Mesodermal cell (in vitro differentiated cells): Measurements from ENCODE around the gene IGSF21.

Experiments used
- H3K27ac ChIP-seq: 2 replicates; pipeline ENCODE4 v1.7.0; 2013; ENCODE audit warnings: mild to moderate bottlenecking, low read depth, low read length, moderate library complexity; ENCODE audit not compliant: severe bottlenecking
- H3K36me3 ChIP-seq: 2 replicates; pipeline ENCODE4 v1.7.1; 2013; ENCODE audit warnings: mild to moderate bottlenecking, low read length, moderate library complexity; ENCODE audit not compliant: control insufficient read depth, insufficient read depth
- H3K4me1 ChIP-seq: one replicate; pipeline ENCODE4 v1.7.1; 2013; ENCODE audit warnings: mild to moderate bottlenecking, low read length; ENCODE audit not compliant: insufficient read depth, control insufficient read depth, poor library complexity, severe bottlenecking
- H3K4me3 ChIP-seq: 2 replicates; pipeline ENCODE4 v1.7.0; 2013; ENCODE audit warnings: low read length, control low read depth, mild to moderate bottlenecking; ENCODE audit not compliant: insufficient read depth, poor library complexity, severe bottlenecking; ENCODE audit errors: extremely low read depth
- H3K9me3 ChIP-seq: 2 replicates; pipeline ENCODE4 v1.7.1; 2013; ENCODE audit warnings: mild to moderate bottlenecking, low read length, moderate library complexity; ENCODE audit not compliant: control insufficient read depth
- WGBS, 2 experiments: methylation state at CpG; one replicate each; pipeline ENCODE4 v1.1.5; 2013; ENCODE audit warnings: missing lambda C conversion rate in 2 of 2; ENCODE audit not compliant: insufficient coverage in 2 of 2; 5-methylcytosine and 5-hydroxymethylcytosine counted together

Gene IGSF21

GRCh38 chr1:18299441-18300338, 192.1 kb downstream of the IGSF21 start:
- Histone ChIP-seq H3K4me3 (no peak overlapping the region), H3K4me1 (peaks cover 4% of the 10 kb centered on the region), H3K9me3 (no peaks in the 10 kb centered on the region), H3K36me3 (no peaks in the 10 kb centered on the region), H3K27ac (no peak overlapping the region)
- WGBS, 2 experiments = 64 to 66% methylated on average over 4 to 5 of the region's 7 CpGs

DNA sequence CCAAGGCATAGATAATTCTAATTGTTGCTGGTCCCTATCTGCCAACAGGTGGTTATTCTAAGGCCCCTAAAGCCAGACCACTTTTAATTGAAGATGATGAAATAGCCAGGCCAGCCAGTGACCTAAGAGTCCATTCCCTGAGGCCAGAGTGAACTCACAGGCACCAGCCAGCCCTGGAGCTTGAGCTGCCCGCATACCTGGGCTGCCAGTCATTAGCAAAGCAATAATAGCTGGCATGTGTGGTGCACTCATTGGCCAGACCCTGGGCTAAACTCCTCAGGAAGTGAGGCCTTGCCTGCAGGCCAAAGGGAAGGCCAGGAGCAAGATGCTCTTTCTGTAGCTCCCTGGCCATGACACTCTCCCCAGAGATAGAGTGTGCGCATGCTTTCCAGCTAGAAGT, 192.8 kb downstream of the IGSF21 start:
- 76 to 88% methylated on average over 2 of the region's 2 CpGs for WGBS, 2 experiments
- Histone ChIP-seq H3K9me3 (no peaks in the 10 kb centered on the region), H3K36me3 (no peaks in the 10 kb centered on the region), H3K4me1 (peaks cover 4% of the 10 kb centered on the region), H3K27ac (no peak overlapping the region), H3K4me3 (no peak overlapping the region)

DNA sequence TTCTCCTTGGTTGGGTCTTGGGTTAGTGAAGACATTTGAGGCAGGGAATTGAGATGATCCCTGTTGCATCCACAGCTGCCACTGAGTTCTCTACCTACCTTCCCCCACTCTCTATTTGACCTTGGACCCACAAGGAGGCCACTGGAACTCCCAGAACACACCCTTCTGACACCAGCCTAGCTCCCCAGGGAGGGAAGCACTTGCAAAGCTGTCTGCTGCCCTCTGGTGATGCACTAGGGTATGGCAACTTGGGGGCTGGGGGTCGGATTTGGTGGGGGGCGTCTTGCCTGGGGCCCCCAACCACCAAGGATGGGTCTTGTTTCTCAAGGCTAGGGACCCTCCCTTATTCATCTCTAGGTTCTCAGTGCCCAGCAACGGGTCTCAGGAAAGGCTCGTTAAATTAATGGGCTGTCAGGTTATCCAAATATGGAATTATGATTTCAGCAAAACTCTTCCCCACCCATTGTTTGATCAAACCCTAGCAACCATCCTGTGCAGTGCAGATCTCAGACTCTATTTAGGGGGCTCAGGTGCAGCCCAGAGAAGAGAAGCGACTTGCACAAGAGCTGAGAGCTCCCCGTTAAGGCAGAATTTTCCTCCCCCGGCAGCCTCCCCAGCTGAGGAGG, 195.3 kb downstream of the IGSF21 start:
- no peak overlapping the region for H3K4me3 ChIP-seq
- WGBS, 2 experiments = 62 to 83% methylated on average over 5 to 7 of the region's 7 CpGs
- H3K36me3 ChIP-seq = no peaks in the 10 kb centered on the region
- peaks cover 4% of the 10 kb centered on the region for H3K4me1 ChIP-seq
- no peak overlapping the region for H3K27ac ChIP-seq
- no peaks in the 10 kb centered on the region for H3K9me3 ChIP-seq

DNA sequence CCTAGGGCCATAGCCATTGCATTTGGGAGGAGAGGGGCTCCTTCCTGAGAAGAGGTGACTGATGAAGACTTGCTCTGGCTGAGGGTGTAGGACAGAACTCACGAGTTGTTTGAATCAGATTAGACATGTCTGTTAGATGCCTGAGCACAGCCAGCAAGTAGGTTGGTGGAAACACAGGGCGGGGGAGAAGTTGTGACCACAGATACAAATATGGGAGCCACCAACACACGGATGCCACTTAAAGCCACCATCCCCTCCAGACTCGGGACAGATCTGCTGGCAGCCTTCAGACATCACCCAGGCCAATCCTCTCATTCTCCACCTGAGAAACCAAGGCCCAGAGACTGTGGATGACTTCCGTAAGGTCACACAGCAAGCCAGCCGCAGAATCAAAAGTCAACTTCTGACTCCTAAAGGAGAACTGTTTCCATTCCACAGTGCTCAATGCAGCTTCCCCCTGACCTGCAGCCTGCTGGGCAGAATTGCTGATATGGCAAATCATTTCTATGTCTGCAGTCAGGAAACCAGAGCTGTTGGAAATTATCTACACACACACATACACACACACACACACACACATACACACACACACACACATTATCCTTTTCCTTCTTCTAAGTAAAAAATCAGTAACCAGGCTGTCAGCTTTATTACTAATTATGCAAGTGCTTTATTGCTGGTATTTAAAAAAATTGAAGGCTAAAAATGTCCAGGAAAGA, 196.7 kb downstream of the IGSF21 start:
- Histone ChIP-seq H3K27ac (no peak overlapping the region), H3K4me1 (no peaks in the 10 kb centered on the region), H3K4me3 (no peak overlapping the region), H3K36me3 (no peaks in the 10 kb centered on the region), H3K9me3 (no peaks in the 10 kb centered on the region)
- 82 to 86% methylated on average over 4 to 5 of the region's 6 CpGs for WGBS, 2 experiments

DNA sequence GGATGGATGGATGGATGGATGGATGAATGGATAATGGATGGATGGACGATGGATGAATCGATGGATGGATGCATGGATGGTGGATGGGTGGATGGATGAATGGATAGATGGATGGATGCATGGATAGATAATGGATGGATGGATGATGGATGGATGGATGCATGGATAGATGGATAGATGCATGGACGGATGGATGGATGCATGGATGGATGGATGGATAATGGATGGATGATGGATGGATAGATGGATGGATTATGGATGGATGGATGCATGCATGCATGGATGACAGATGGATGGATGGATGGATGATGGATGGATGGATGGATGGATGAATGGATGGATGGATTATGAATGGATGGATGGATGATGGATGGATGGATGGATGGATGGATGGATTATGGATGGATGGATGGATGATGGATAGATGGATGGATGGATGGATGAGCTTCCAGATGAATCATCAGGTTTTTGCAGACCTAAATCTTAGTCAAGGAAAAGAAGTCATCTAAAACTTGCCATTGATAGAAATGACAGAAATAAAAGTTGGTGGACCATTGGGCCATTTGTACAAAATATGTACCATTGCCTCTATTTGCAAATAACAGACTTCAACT, 197.7 kb downstream of the IGSF21 start:
- H3K27ac ChIP-seq = no peak overlapping the region
- WGBS, 2 experiments = 81 to 91% methylated on average over 3 of the region's 3 CpGs
- no peak overlapping the region for H3K4me3 ChIP-seq

DNA sequence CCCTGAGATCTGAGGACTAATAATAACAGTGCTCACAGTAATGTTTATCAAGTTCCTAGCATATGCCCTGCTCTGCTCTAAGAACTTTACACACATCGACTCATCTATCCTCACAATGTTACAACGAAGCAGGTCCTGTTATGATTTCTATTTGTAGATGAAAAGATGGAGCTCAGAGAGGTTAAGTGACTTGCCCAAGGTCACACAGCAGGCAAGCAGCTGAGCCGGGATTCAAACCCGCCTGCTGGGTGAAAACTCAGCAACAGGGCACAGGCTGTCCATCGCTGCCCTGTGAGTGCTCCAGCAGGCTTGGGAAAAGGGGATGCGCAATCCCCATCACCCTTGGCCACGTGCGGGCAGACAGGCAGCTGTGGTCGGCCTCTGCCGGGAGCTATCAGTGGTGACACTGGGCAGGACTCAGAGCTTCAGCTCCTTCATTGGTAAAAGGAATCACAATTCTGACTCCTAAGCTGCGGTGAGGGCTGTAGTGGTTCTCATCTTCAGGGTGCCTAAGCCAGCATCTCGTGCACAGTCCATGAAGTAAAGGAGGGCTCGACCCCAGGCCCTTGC, 199.8 kb downstream of the IGSF21 start:
- no peaks in the 10 kb centered on the region for H3K9me3 ChIP-seq
- 92 to 95% methylated on average over 11 of the region's 13 CpGs for WGBS, 2 experiments
- H3K36me3 ChIP-seq = no peaks in the 10 kb centered on the region
- no peaks in the 10 kb centered on the region for H3K4me1 ChIP-seq
- no peak overlapping the region for H3K27ac ChIP-seq
- H3K4me3 ChIP-seq = no peak overlapping the region

More for the DNA sequence above, 197.7 kb downstream of the IGSF21 start:
- Histone ChIP-seq H3K4me1 (no peaks in the 10 kb centered on the region), H3K9me3 (no peaks in the 10 kb centered on the region), H3K36me3 (no peaks in the 10 kb centered on the region)

- WGBS, 2 experiments = 75 to 81% methylated on average over 3 to 10 of the region's 10 CpGs
- H3K27ac ChIP-seq = no peak overlapping the region
- H3K4me1 ChIP-seq = no peaks in the 10 kb centered on the region
- no peaks in the 10 kb centered on the region for H3K36me3 ChIP-seq
- no peaks in the 10 kb centered on the region for H3K9me3 ChIP-seq
- H3K4me3 ChIP-seq = no peak overlapping the region
Observed at GRCh38 chr1:18309552-18310155, 202.1 kb downstream of the IGSF21 start.

DNA sequence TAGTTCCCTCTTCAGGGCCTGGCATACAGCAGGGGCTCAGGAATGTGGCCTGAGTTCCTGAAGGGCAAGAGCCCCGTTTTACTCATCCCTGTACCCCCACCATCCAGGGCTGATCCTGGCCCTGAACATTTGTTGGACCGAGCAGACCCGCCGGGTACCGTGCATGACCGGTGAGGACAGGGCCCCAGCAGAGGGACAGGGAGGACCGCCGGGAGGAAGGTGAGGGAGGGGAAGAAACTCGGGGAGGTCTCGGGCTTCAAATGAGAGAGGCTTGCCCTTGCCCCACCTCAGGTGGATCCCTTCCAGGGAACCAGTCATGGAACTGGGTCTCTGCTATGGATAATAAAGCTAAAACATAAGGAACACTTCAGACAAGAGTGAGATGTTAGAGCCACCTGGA, 205.4 kb downstream of the IGSF21 start:
- Histone ChIP-seq H3K9me3 (no peaks in the 10 kb centered on the region), H3K36me3 (no peaks in the 10 kb centered on the region), H3K4me1 (no peaks in the 10 kb centered on the region), H3K27ac (no peak overlapping the region), H3K4me3 (no peak overlapping the region)
- 67% methylated on average over 2 of the region's 10 CpGs; no CpG with 5 or more reads in 1 of the 2 experiments for WGBS, 2 experiments

DNA sequence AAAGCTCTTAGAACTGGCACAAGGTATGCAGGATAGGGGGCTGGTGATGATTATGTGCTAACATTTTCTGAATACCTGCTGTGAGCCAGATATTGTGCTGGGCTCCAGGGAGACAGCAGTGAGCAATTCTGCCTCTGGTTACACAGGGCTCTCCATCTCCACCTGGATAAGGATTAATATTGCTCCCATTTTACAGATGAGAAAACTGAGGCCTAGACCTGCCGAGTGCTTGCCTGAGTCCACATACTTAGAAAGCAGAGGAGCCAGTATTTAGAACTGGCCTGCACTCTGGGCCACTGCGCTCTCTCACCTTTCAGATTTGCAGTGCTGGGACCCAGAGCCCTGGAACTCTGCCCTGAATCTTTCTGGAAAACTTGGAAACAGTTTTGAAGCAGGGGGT, 205.9 kb downstream of the IGSF21 start:
- WGBS, 2 experiments = 68 to 90% methylated on average over 2 of the region's 2 CpGs
- H3K36me3 ChIP-seq = no peaks in the 10 kb centered on the region
- H3K9me3 ChIP-seq = no peaks in the 10 kb centered on the region
- no peak overlapping the region for H3K27ac ChIP-seq
- no peak overlapping the region for H3K4me3 ChIP-seq
- H3K4me1 ChIP-seq = no peaks in the 10 kb centered on the region

GRCh38 chr1:18314399-18314798, 206.8 kb downstream of the IGSF21 start:
- Histone ChIP-seq H3K36me3 (no peaks in the 10 kb centered on the region), H3K9me3 (no peaks in the 10 kb centered on the region), H3K4me1 (no peaks in the 10 kb centered on the region), H3K4me3 (no peak overlapping the region), H3K27ac (no peak overlapping the region)
- WGBS, 2 experiments = 78 to 92% methylated on average over 4 to 5 of the region's 9 CpGs
